HUES6 (cell line): ENCODE results near the gene ALKBH2.

Source experiments
- H3K27ac ChIP-seq: 2 replicates; pipeline ENCODE4 v1.7.0; 2013; ENCODE audit warnings: low read depth, mild to moderate bottlenecking, low read length, inconsistent platforms
- H3K27me3 ChIP-seq: 2 replicates; pipeline ENCODE4 v1.6.1; 2013; ENCODE audit warnings: low read length; ENCODE audit not compliant: control insufficient read depth, insufficient read depth
- H3K36me3 ChIP-seq: 2 replicates; pipeline ENCODE4 v1.6.1; 2013; ENCODE audit warnings: low read length; ENCODE audit not compliant: control insufficient read depth, insufficient read depth
- H3K4me1 ChIP-seq: 2 replicates; pipeline ENCODE4 v1.6.1; 2013; ENCODE audit warnings: low read length; ENCODE audit not compliant: control insufficient read depth, insufficient read depth
- H3K4me3 ChIP-seq: 2 replicates; pipeline ENCODE4 v1.5.1; 2013; ENCODE audit warnings: low read depth, low read length
- H3K9ac ChIP-seq: one replicate; pipeline ENCODE4 v1.6.1; 2013; ENCODE audit warnings: mild to moderate bottlenecking, low read length
- H3K9me3 ChIP-seq: 2 replicates; pipeline ENCODE4 v1.6.1; 2013; ENCODE audit warnings: low read depth, low read length; ENCODE audit not compliant: control insufficient read depth, insufficient read depth

ALKBH2 gene

GRCh38 chr12:109126784-109127183 lies 33.5 kb upstream of the ALKBH2 start:
- no peak overlapping the region for H3K4me3 ChIP-seq
- H3K9ac ChIP-seq, result no peak overlapping the region
- no peaks in the 10 kb centered on the region; the same call in 1 of the 2 replicates for H3K4me1 ChIP-seq
- no peaks in the 10 kb centered on the region for H3K27me3 ChIP-seq
- H3K9me3 ChIP-seq, result no peaks in the 10 kb centered on the region
- no peak overlapping the region for H3K27ac ChIP-seq
- no peaks in the 10 kb centered on the region for H3K36me3 ChIP-seq

DNA sequence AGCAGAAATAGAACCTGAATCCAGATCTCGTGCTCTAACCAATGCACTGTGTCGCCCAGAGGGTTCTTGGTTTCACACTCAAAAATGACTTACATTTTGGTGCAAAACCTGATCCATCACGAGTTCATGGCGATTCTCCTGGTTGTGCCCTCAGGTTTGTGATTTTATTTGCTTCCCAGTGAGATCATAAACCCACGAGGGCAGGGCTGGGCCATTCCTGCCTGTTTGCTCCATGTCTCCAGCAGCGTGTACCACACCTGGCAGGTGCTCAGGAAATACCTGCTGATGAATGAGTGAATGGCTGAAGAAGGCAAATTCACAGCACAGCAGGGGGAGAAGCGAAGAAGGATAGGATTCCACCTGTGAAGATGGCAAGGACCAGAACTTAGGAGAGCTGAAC lies 32.5 kb upstream of the ALKBH2 start:
- Histone ChIP-seq H3K36me3 (no peaks in the 10 kb centered on the region), H3K27me3 (no peaks in the 10 kb centered on the region), H3K27ac (no peak overlapping the region), H3K9ac (no peak overlapping the region), H3K4me3 (no peak overlapping the region), H3K4me1 (no peaks in the 10 kb centered on the region; the same call in 1 of the 2 replicates), H3K9me3 (no peaks in the 10 kb centered on the region)

DNA sequence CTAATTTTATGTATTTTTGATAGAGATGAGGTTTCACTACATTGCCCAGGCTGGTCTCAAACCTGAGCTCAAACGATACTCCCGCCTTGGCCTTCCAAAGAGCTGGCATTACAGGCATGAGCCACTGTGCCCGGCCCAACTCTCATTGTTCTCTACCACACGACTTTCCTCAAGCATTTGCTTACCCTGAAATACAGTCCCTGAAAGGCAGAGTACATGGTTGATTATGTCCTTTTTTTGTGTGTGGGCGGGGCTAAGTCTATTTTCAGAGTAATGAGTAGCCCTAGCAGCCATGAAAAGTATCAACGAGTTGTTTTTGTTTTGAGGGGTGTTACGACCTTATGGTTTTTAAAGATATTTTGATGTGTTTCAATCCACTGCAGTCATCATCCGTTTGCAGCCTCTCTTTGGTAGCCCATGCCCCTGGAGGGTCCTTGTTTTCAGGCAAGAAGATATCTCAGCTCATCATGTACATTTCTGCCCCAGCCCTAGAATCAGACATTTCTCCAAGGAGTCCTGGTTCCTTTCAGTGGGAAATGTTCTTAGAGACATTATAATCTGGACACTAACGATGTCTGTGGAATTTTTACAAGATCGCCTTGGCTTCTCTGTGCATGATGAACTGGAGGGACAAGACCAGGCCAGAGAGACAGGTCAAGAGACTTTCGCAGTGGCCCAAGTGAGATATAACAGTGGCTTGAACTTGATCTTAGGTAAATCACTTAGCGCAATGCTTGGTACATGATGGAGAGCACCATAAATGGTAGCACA lies 31.8 kb upstream of the ALKBH2 start:
- Histone ChIP-seq H3K36me3 (no peaks in the 10 kb centered on the region), H3K9me3 (no peaks in the 10 kb centered on the region), H3K27me3 (no peaks in the 10 kb centered on the region), H3K27ac (no peak overlapping the region), H3K4me1 (no peaks in the 10 kb centered on the region), H3K4me3 (no peak overlapping the region), H3K9ac (no peak overlapping the region)

- H3K27me3 ChIP-seq, result no peaks in the 10 kb centered on the region
- no peaks in the 10 kb centered on the region for H3K36me3 ChIP-seq
- H3K4me1 ChIP-seq, result no peaks in the 10 kb centered on the region
- no peak overlapping the region for H3K9ac ChIP-seq
- no peak overlapping the region for H3K4me3 ChIP-seq
- no peak overlapping the region for H3K27ac ChIP-seq
- no peaks in the 10 kb centered on the region for H3K9me3 ChIP-seq
Measured at GRCh38 chr12:109121346-109121880, 28.1 kb upstream of the ALKBH2 start.

GRCh38 chr12:109120557-109120956 lies 27.3 kb upstream of the ALKBH2 start:
- H3K4me3 ChIP-seq, result no peak overlapping the region
- no peaks in the 10 kb centered on the region for H3K9me3 ChIP-seq
- H3K4me1 ChIP-seq, result peaks cover 8% of the 10 kb centered on the region
- H3K27ac ChIP-seq, result no peak overlapping the region
- H3K9ac ChIP-seq, result no peak overlapping the region
- no peaks in the 10 kb centered on the region for H3K27me3 ChIP-seq
- no peaks in the 10 kb centered on the region for H3K36me3 ChIP-seq

- no peaks in the 10 kb centered on the region for H3K36me3 ChIP-seq
Measured at GRCh38 chr12:109120095-109120494, 26.8 kb upstream of the ALKBH2 start.

GRCh38 chr12:109116611-109116949 lies 23.3 kb upstream of the ALKBH2 start:
- Histone ChIP-seq H3K36me3 (no peaks in the 10 kb centered on the region), H3K9me3 (no peaks in the 10 kb centered on the region), H3K4me3 (no peak overlapping the region), H3K27ac (no peak overlapping the region), H3K27me3 (no peaks in the 10 kb centered on the region), H3K9ac (no peak overlapping the region), H3K4me1 (peaks cover 13% of the 10 kb centered on the region)

More at GRCh38 chr12:109120095-109120494, 26.8 kb upstream of the ALKBH2 start:
- Histone ChIP-seq H3K4me1 (peaks cover 10% of the 10 kb centered on the region), H3K9me3 (no peaks in the 10 kb centered on the region), H3K27me3 (no peaks in the 10 kb centered on the region), H3K9ac (no peak overlapping the region), H3K4me3 (no peak overlapping the region), H3K27ac (no peak overlapping the region)

DNA sequence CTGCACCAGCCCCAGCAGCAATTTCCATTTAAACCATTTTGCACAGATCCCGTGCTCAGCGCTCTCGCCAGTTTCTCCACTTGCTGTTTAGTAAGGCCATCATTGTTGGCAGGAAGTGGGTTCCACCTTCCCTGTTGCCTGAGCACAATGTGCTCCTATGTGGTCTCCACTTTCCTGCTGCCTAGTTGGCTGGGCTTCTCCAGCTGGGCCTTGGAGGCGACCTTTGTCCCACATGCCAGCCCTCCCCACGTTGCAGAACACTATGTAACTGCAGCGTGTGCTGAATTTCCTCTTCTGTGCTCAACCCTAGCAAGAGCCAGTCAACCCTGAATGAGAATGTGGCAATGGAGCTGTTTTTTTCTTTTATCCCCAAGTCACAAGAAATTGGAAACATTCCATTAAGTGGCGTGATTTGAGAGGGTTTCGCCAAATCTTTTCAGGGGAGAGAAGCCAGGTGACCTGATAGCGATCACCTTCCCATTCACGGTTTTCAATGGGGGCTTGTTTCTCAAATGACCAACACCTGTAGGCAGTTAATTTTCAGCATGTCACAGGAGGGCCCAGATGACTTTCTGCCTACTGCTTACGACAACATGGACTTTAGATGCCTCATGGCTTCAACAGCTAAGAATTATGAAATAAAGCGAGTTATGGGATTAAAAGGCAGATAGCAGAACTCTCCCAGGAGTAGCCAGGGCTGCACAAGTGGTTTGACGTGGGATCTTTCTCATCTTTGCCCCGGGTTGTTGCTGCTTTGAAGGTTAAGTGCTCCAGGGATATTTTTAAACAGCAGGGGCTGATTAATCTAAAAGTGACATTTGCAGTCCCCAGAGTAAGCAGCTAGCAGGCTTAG lies 22.7 kb upstream of the ALKBH2 start, which contains the start of gene ACACB:
TSS of gene ACACB (plus strand) at position 830 of the 853 bp plus-strand sequence. CDS start 22,819 bp downstream, outside the sequence.
- no peaks in the 10 kb centered on the region for H3K36me3 ChIP-seq
- H3K4me3 ChIP-seq, result no peak within 1 kb of the TSS
- no peaks in the 10 kb centered on the region for H3K27me3 ChIP-seq
- no peak within 1 kb of the TSS for H3K27ac ChIP-seq
- peaks cover 15% of the 10 kb centered on the region for H3K4me1 ChIP-seq
- no peaks in the 10 kb centered on the region for H3K9me3 ChIP-seq
- H3K9ac ChIP-seq, result no peak within 1 kb of the TSS

DNA sequence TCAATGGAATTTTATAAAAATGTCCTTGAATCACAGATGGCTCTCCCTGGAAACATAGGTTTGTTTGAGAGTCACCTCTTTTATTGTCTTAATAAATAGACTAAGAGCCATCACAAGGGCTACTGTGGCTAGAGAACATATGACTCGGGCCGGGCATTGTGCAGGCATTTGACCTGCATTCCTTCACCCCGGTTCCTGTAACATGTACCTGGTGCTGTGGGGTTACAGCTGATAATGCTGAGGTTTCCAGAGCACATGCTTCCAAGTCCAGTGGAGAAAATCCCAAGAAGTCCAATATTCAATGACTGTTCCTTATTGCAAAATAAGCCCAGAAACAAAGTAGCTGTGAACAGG lies 22.1 kb upstream of the ALKBH2 start:
- H3K4me3 ChIP-seq, result no peak overlapping the region
- H3K4me1 ChIP-seq, result peaks cover 15% of the 10 kb centered on the region
- H3K9me3 ChIP-seq, result no peaks in the 10 kb centered on the region
- H3K9ac ChIP-seq, result no peak overlapping the region
- no peaks in the 10 kb centered on the region for H3K27me3 ChIP-seq
- 0 out of 2 replicates have a peak, but pooled peaks cover 1% of the 10 kb centered on the region for H3K36me3 ChIP-seq
- no peak overlapping the region for H3K27ac ChIP-seq

GRCh38 chr12:109114644-109115043 lies 21.4 kb upstream of the ALKBH2 start:
- H3K27ac ChIP-seq, result no peak overlapping the region
- H3K9ac ChIP-seq, result no peak overlapping the region
- H3K9me3 ChIP-seq, result no peaks in the 10 kb centered on the region
- H3K27me3 ChIP-seq, result no peaks in the 10 kb centered on the region
- H3K4me1 ChIP-seq, result peaks cover 15% of the 10 kb centered on the region
- no peak overlapping the region for H3K4me3 ChIP-seq
- peaks cover 9% of the 10 kb centered on the region for H3K36me3 ChIP-seq
